Panc1 (cell line): Measurements from ENCODE around the gene BACE1. TPM values are rescaled to one million over a fixed set of nuclear protein-coding genes. Genes with fewer than 3 reads are reported as not detected.

Source experiments
- ATAC-seq: fragments of 200-7000 bp; cut with Tn5 transposase; 2 replicates; pipeline ENCODE4 v1.9.1; 2020; ENCODE audit warnings: mild to moderate bottlenecking, moderate library complexity
- BruUV-seq: library from RNA; stranded (reverse); fragments of 400-500 nt; replicated peaks from 2 replicates; lab custom pipeline; 2021; lab: Mats Ljungman, UMichigan
- CTCF ChIA-PET: fragments of 300-600 bp; sonication (Branson Sonifier 250); formaldehyde crosslinking; loops from one replicate; lab custom pipeline; 2022; ENCODE audit warnings: antibody characterized with exemption; lab: Charles Lee
- POLR2A ChIA-PET: fragments of 300-600 bp; sonication (Branson Sonifier 250); formaldehyde crosslinking; loops from one replicate; lab custom pipeline; 2022; ENCODE audit warnings: antibody characterized with exemption; lab: Charles Lee
- DNase-seq: peaks from one replicate; pipeline ENCODE4 v3.0.0-alpha.2; 2010; ENCODE audit warnings: low read depth, low spot score
- H3K27ac ChIP-seq: 2 replicates; pipeline ENCODE4 v1.5.1; 2011; ENCODE audit warnings: mild to moderate bottlenecking, low read length, inconsistent platforms
- H3K27me3 ChIP-seq: fragments of 200-500 bp; sonication (Bioruptor generic); 2 replicates; pipeline ENCODE4 v1.6.0; 2014; ENCODE audit warnings: low read length, inconsistent platforms; ENCODE audit not compliant: control insufficient read depth, insufficient read depth
- H3K36me3 ChIP-seq: fragments of 200-500 bp; sonication (Bioruptor generic); 2 replicates; pipeline ENCODE4 v1.5.1; 2014; ENCODE audit warnings: inconsistent platforms, mild to moderate bottlenecking, low read length, moderate library complexity; ENCODE audit not compliant: control insufficient read depth, insufficient read depth
- H3K4me1 ChIP-seq: 2 replicates; pipeline ENCODE4 v1.5.1; 2011; ENCODE audit warnings: inconsistent platforms, mild to moderate bottlenecking, low read length, moderate library complexity; ENCODE audit not compliant: control insufficient read depth, insufficient read depth
- H3K4me3 ChIP-seq, 2 experiments: 2 replicates each; pipeline ENCODE4 v1.5.1; 2011 to 2012; ENCODE audit warnings: low read depth in 2 of 2, low read length in 2 of 2, mild to moderate bottlenecking in 2 of 2, inconsistent platforms in 1 of 2, moderate library complexity in 1 of 2
- H3K9me3 ChIP-seq: fragments of 200-500 bp; sonication (Bioruptor generic); 2 replicates; pipeline ENCODE4 v1.5.1; 2014; ENCODE audit warnings: low read depth, mild to moderate bottlenecking, inconsistent platforms, low read length, moderate library complexity; ENCODE audit not compliant: control insufficient read depth, insufficient read depth
- POLR2AphosphoS5 ChIP-seq: IDR thresholded peaks from 2 replicates; pipeline ENCODE4 v1.6.1; 2012; ENCODE audit warnings: mild to moderate bottlenecking, low read depth, low read length, moderate library complexity
- SIN3A ChIP-seq: IDR thresholded peaks from 2 replicates; pipeline ENCODE4 v1.6.1; 2012; ENCODE audit warnings: low read depth, mild to moderate bottlenecking, low read length, moderate library complexity, borderline replicate concordance; ENCODE audit not compliant: insufficient read depth
- TCF7L2 ChIP-seq: IDR thresholded peaks from 2 replicates; pipeline ENCODE4 v1.6.1; 2011; ENCODE audit warnings: mild to moderate bottlenecking, low read depth, low read length, inconsistent platforms
- in situ Hi-C: cut with HindIII; loops from 2 replicates; pipeline ENCODE4 v1.10.0; 2016; ENCODE audit warnings: low sequenced_read_pairs, low pct_unique_long_range_greater_than_20kb
- intact Hi-C: fragments of 100-400 bp; cut with micrococcal nuclease; formaldehyde crosslinking; loops from one replicate; pipeline ENCODE4 v1.10.0; 2022; ENCODE audit not compliant: unreplicated experiment
- total RNA-seq: library from RNA; stranded (reverse); gene quantifications from one replicate; pipeline ENCODE4 v1.2.1, GENCODE V29; 2021; ENCODE audit not compliant: unreplicated experiment
- TF ChIP-seq, protein P1 (sequence below), 2 experiments: IDR thresholded peaks; 2 replicates each; pipeline ENCODE4 v1.6.1; 2011 to 2012; ENCODE audit warnings: low read depth in 2 of 2, control low read depth in 1 of 2, low read length in 1 of 2, mild to moderate bottlenecking in 1 of 2, moderate library complexity in 1 of 2; ENCODE audit not compliant: insufficient read depth in 1 of 2
- TF ChIP-seq, protein P2 (sequence below): fragments of 450-650 bp; IDR thresholded peaks from 2 replicates; pipeline ENCODE4 v1.5.1; 2017; ENCODE audit warnings: mild to moderate bottlenecking

The BACE1 gene
- total RNA-seq, 1 experiment from 2014 or later = 4.9 TPM

DNA sequence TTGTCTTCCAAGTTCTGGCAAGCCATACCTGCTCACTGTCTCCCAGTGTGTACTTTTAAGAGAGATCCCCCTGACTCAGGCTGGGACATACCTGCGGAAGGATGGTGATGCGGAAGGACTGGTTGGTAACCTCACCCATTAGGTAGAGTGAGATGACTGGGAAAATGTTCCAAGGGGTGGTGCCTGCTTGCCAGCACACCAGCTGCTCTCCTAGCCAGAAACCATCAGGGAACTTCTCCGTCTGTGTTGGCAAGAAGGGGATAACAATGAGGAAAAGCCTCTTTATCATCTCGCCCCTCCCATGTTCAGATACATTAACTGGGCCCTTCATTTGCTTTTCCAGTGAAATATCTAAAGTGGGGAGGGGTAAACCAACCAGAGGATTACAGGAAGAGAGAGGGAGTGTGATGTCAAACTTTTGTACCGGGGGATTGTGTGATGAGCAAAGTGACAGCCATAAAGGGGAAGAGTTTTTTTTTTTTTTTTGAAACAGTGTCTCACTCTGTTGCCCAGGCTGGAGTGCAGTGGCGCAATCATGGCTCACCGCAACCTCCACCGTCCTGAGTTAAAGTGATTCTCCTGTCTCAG is 25.2 kb downstream of the BACE1 start, which contains the start of gene BACE1-AS:
TSS of gene BACE1-AS (plus strand) at position 538 of the 588 bp plus-strand sequence.
- no peak for ATAC-seq
- Histone ChIP-seq H3K36me3 (peaks cover 2% of the 10 kb centered on the region; the same call in 1 of the 2 replicates), H3K4me3 (no peak within 1 kb of the TSS), H3K27me3 (no peaks in the 10 kb centered on the region), H3K4me1 (no peaks in the 10 kb centered on the region), H3K9me3 (no peaks in the 10 kb centered on the region), H3K27ac (no peak within 1 kb of the TSS)
- intact Hi-C loops (no loop called here), in situ Hi-C loops (no loop called here)
- ChIA-PET CTCF (no interaction called here), POLR2A (no interaction called here)
- no peak for DNase-seq
- BruUV-seq = no TSS peak
- TF ChIP-seq TCF7L2 (no peak), POLR2AphosphoS5 (no peak), SIN3A (no peak)
- TF ChIP-seq, protein P1, sequence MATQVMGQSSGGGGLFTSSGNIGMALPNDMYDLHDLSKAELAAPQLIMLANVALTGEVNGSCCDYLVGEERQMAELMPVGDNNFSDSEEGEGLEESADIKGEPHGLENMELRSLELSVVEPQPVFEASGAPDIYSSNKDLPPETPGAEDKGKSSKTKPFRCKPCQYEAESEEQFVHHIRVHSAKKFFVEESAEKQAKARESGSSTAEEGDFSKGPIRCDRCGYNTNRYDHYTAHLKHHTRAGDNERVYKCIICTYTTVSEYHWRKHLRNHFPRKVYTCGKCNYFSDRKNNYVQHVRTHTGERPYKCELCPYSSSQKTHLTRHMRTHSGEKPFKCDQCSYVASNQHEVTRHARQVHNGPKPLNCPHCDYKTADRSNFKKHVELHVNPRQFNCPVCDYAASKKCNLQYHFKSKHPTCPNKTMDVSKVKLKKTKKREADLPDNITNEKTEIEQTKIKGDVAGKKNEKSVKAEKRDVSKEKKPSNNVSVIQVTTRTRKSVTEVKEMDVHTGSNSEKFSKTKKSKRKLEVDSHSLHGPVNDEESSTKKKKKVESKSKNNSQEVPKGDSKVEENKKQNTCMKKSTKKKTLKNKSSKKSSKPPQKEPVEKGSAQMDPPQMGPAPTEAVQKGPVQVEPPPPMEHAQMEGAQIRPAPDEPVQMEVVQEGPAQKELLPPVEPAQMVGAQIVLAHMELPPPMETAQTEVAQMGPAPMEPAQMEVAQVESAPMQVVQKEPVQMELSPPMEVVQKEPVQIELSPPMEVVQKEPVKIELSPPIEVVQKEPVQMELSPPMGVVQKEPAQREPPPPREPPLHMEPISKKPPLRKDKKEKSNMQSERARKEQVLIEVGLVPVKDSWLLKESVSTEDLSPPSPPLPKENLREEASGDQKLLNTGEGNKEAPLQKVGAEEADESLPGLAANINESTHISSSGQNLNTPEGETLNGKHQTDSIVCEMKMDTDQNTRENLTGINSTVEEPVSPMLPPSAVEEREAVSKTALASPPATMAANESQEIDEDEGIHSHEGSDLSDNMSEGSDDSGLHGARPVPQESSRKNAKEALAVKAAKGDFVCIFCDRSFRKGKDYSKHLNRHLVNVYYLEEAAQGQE (IDR thresholded peaks at IDR 0.05; ENCODE audit: insufficient read depth in 1 of 2, low read depth in 2 of 2, low read length in 1 of 2) = no peak
- TF ChIP-seq, protein P2, sequence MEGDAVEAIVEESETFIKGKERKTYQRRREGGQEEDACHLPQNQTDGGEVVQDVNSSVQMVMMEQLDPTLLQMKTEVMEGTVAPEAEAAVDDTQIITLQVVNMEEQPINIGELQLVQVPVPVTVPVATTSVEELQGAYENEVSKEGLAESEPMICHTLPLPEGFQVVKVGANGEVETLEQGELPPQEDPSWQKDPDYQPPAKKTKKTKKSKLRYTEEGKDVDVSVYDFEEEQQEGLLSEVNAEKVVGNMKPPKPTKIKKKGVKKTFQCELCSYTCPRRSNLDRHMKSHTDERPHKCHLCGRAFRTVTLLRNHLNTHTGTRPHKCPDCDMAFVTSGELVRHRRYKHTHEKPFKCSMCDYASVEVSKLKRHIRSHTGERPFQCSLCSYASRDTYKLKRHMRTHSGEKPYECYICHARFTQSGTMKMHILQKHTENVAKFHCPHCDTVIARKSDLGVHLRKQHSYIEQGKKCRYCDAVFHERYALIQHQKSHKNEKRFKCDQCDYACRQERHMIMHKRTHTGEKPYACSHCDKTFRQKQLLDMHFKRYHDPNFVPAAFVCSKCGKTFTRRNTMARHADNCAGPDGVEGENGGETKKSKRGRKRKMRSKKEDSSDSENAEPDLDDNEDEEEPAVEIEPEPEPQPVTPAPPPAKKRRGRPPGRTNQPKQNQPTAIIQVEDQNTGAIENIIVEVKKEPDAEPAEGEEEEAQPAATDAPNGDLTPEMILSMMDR = no peak

DNA sequence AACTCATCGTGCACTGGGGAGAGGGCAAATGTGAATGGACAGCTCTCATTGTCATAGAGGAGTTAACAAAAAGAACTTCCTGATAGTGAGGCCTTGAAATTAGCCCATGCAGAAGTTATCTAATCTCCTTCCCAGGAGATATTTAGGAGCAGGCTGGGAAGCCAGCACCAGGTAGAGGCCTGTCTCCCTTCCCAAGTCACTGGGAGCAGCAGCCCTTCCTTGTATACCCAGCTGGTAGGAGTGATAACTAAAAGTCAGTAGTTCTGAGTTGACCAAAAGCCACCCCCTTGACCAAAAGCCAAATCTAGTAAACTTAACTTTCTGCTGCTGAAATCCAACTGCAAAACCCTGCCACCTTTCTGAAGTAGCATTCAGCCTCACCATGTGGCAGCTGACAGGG is 26.3 kb downstream of the BACE1 start:
- POLR2A ChIA-PET = no interaction called here
- TF ChIP-seq, protein P1 (IDR thresholded peaks at IDR 0.05; ENCODE audit: insufficient read depth in 1 of 2, low read depth in 2 of 2, low read length in 1 of 2) = no peak
- TF ChIP-seq TCF7L2 = no peak
- no peak for TF ChIP-seq POLR2AphosphoS5
- TF ChIP-seq SIN3A = no peak
- TF ChIP-seq, protein P2 = no peak
- DNase-seq (no peak), ATAC-seq (no peak)
- intact Hi-C loops (no loop called here), in situ Hi-C loops (no loop called here)
- CTCF ChIA-PET = no interaction called here
- no TSS peak for BruUV-seq
- H3K27me3 ChIP-seq = no peaks in the 10 kb centered on the region
- no peaks in the 10 kb centered on the region for H3K4me1 ChIP-seq
- no peaks in the 10 kb centered on the region for H3K9me3 ChIP-seq
- H3K27ac ChIP-seq = no peak overlapping the region
- no peak overlapping the region for H3K4me3 ChIP-seq
- peaks cover 5% of the 10 kb centered on the region; the same call in 1 of the 2 replicates for H3K36me3 ChIP-seq
